GM13976 (cell line): ENCODE data around the gene CUX1.

ENCODE experiments used
- DNase-seq: peaks from one replicate; pipeline ENCODE4 v3.0.0; 2012; ENCODE audit warnings: low spot score
- in situ Hi-C: fragments of 300-500 bp; cut with MboI; formaldehyde crosslinking; loops from one replicate; pipeline ENCODE4 v1.12.0; 2022; ENCODE audit warnings: low sequenced_read_pairs, mixed read lengths, inconsistent platforms; ENCODE audit not compliant: unreplicated experiment
- TF ChIP-seq, protein P1 (sequence below): IDR thresholded peaks from 2 replicates; pipeline ENCODE4 v1.5.1; 2012; ENCODE audit warnings: borderline replicate concordance, mild to moderate bottlenecking; ENCODE audit not compliant: insufficient read depth; ENCODE audit errors: extremely low read depth, missing control alignments, control extremely low read depth

The CUX1 gene

DNA sequence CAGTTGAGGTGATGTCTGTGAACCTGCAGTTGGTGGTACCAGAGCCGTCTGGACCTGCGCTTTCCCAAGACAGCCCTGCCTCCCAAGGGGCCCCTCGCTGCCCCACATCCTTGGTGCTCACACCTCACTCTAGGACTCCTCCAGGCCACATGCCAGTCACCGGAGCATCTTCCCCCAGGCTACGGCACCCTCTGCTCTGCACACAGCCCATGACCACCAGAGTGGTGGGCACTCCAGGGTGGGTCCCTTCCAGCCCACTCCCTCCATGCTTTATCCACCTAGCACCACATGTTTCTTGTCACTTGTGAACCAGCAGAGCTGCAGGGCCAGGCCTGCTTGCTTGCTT is 285.6 kb downstream of the CUX1 start:
- TF ChIP-seq, protein P1, sequence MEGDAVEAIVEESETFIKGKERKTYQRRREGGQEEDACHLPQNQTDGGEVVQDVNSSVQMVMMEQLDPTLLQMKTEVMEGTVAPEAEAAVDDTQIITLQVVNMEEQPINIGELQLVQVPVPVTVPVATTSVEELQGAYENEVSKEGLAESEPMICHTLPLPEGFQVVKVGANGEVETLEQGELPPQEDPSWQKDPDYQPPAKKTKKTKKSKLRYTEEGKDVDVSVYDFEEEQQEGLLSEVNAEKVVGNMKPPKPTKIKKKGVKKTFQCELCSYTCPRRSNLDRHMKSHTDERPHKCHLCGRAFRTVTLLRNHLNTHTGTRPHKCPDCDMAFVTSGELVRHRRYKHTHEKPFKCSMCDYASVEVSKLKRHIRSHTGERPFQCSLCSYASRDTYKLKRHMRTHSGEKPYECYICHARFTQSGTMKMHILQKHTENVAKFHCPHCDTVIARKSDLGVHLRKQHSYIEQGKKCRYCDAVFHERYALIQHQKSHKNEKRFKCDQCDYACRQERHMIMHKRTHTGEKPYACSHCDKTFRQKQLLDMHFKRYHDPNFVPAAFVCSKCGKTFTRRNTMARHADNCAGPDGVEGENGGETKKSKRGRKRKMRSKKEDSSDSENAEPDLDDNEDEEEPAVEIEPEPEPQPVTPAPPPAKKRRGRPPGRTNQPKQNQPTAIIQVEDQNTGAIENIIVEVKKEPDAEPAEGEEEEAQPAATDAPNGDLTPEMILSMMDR = no peak
- in situ Hi-C loops = no loop called here

DNA sequence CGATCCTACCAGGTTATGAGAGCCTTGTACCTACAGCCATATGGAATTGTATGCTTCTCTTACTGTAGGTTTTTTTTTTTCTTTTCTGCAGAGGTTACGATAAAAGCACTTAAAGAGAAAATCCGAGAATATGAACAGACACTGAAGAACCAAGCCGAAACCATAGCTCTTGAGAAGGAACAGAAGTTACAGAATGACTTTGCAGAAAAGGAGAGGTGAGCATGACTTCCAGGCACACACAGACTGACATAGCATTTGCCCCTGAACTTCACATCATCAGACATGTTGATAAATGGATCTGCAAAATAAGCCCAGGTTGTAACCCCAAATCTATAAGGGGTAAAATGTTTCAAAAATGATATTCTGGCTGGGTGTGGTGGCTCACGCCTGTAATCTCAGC is 286.8 kb downstream of the CUX1 start:
- TF ChIP-seq, protein P1 = no peak
- in situ Hi-C loops = no loop called here
- DNase-seq = no peak

More for the DNA sequence above, 285.6 kb downstream of the CUX1 start:
- DNase-seq = no peak

DNA sequence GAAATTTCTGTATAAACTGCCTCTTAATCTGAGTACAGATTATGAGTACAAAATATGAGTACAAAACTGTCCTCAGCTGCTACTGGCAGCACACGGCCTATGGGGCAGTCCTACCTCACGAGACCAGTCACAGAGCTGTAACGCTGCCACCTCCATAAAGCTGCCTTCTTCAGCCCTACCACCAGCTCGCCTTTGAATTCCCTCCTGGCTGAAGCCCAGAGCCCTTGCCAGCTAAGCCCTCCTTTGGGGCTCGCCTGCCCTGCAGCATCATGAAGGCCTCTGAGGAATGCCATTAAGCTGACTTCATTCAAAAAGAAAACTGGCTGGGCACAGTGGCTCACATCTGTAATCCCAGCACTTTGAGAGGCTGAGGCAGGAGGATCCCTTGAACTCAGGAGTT is 289.2 kb downstream of the CUX1 start:
- no peak for DNase-seq
- in situ Hi-C loops = no loop called here
- TF ChIP-seq, protein P1 = no peak

DNA sequence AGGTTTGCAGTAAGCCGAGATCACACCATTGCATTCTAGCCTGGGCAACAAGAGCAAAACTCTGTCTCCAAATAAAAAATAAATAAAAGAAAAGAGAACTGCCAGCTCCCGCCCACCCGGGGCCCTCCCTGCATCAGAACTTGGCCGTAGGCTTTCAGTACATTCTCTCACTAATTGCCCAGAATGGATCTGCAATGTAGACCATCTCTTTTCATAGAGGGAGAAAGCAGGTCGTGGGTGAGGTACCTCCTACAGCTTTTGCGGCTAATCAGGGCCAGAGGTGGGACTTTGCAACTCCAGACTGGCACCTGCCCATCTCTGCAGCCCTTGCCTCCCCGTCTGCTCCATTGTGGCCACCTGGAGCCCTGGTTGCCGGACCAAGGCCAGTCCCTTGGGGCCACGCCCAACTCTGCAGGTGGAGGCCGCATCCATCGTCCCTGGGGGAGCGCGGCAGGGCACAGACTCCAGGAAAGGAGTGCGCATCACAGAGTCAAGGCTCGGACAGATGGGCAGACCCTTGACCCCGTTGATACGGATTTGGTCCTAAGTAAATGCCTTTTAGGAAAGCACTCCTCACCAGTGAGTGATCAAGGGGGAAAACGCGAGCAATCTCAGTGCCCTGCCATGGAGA is 290.2 kb downstream of the CUX1 start:
- no peak for DNase-seq
- in situ Hi-C loops = no loop called here
- TF ChIP-seq, protein P1 = no peak

GRCh38 chr7:102111061-102112041 is 293.9 kb downstream of the CUX1 start:
- TF ChIP-seq, protein P1 = no peak
- no peak for DNase-seq
- in situ Hi-C loops = loop anchor here (10.0 kb wide), 1 partner anchor 117 kb away; no protein-coding TSS in a partner anchor

- in situ Hi-C loops = loop anchor here (10.0 kb wide), 1 partner anchor 120 kb away; no protein-coding TSS in a partner anchor
- TF ChIP-seq, protein P1 = no peak
- DNase-seq = no peak
These were observed 297.8 kb downstream of the CUX1 start for GRCh38 chr7:102115181-102115580.
